Nephron progenitor cell (in vitro differentiated cells): ENCODE measurements around the gene CORO7.

ENCODE experiments used
- DNase-seq: peaks from one replicate; pipeline ENCODE4 v3.0.0; 2021
- H3K27ac Mint-ChIP-seq: 2 replicates; pipeline ENCODE4 v1.8.0; 2021; ENCODE audit warnings: mild to moderate bottlenecking, moderate library complexity, mixed read lengths
- H3K27me3 Mint-ChIP-seq: 2 replicates; pipeline ENCODE4 v1.8.0; 2021; ENCODE audit warnings: mild to moderate bottlenecking, low read depth, mixed read lengths; ENCODE audit not compliant: poor library complexity
- H3K36me3 Mint-ChIP-seq: 2 replicates; pipeline ENCODE4 v1.8.0; 2021; ENCODE audit warnings: low read depth, mixed read lengths
- H3K4me1 Mint-ChIP-seq: 2 replicates; pipeline ENCODE4 v1.8.0; 2021; ENCODE audit warnings: mixed read lengths
- H3K4me3 Mint-ChIP-seq: 2 replicates; pipeline ENCODE4 v1.8.0; 2021; ENCODE audit warnings: mild to moderate bottlenecking, moderate library complexity, mixed read lengths
- H3K9me3 Mint-ChIP-seq: 2 replicates; pipeline ENCODE4 v1.8.0; 2021; ENCODE audit warnings: mild to moderate bottlenecking, moderate library complexity, mixed read lengths
- CTCF ChIP-seq: fragments of 200-600 bp; sonication (generic); IDR thresholded peaks from 2 replicates; pipeline ENCODE4 v1.5.0; 2021; ENCODE audit warnings: antibody characterized with exemption

CORO7 gene

DNA sequence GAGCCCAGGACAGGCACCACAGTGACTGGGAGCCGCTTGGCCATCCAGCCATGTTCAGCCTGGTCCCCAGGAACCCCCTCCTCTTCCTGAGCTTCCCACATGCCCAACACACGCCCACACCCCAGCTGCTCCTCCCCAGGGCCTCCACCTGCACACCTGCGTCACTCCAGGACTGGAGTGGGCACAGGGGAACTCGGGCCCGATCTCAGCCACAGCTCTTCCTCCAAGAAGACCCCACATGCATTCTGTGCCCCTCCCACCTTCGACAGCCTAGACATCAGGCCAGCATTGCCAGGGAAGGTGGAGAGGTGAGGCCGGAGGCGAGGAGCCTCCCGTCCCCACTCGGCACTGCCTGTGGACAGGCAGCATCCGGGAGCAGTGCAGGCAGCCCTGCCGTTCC is 50.8 kb downstream of the CORO7 start:
- TF ChIP-seq CTCF: no peak
- H3K4me1 Mint-ChIP-seq: peaks cover 28% of the 10 kb centered on the region
- H3K27ac Mint-ChIP-seq: no peak overlapping the region
- no peaks in the 10 kb centered on the region for H3K9me3 Mint-ChIP-seq
- H3K4me3 Mint-ChIP-seq: no peak overlapping the region
- H3K27me3 Mint-ChIP-seq: no peaks in the 10 kb centered on the region
- H3K36me3 Mint-ChIP-seq: no peaks in the 10 kb centered on the region
- DNase-seq: no peak

- Mint-ChIP-seq H3K27ac (no peak overlapping the region), H3K4me1 (peaks cover 25% of the 10 kb centered on the region), H3K27me3 (no peaks in the 10 kb centered on the region), H3K36me3 (no peaks in the 10 kb centered on the region), H3K9me3 (no peaks in the 10 kb centered on the region), H3K4me3 (no peak overlapping the region)
- no peak for TF ChIP-seq CTCF
- no peak for DNase-seq
Observed at GRCh38 chr16:4365014-4365406, 51.4 kb downstream of the CORO7 start.

GRCh38 chr16:4364196-4365013 is 52.0 kb downstream of the CORO7 start:
- no peak for DNase-seq

DNA sequence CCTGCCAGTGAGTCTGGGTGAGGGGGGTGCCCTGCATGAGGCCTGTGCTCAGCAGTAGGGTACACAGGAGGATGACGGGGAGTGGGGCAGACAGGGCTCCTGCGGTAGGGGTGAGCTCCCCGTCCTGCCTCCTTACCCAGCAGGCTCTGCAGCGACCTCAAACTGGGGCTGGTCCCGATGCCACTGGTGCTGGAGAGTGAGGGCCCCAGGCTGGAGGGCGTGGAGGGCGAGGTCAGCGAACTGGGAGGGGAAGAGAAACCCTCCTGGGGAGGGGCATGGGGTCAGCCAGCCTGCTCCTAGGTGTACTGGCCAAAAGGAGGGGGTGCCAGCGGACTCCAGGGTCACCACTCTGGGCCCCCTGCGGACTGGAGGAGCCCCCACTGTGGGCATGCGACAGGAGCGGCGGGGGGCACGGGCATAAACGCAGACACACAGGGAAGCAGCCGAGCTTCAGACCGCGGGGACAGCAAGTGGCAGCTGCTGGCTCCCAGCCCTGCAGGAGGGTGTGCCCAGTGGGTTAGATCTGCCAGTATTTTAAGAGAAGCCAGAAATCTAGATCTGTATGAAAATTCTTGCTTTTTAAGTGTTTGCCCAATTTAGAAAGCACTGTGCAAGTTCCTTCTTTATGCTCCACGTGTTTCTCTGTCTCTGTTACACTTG is 53.8 kb downstream of the CORO7 start:
- Mint-ChIP-seq H3K4me1 (peaks cover 16% of the 10 kb centered on the region), H3K27ac (no peak overlapping the region), H3K9me3 (no peaks in the 10 kb centered on the region), H3K4me3 (no peak overlapping the region), H3K27me3 (peaks cover 5% of the 10 kb centered on the region), H3K36me3 (no peaks in the 10 kb centered on the region)
- TF ChIP-seq CTCF: no peak
- DNase-seq: no peak

More at GRCh38 chr16:4364196-4365013, 52.0 kb downstream of the CORO7 start:
- H3K36me3 Mint-ChIP-seq: no peaks in the 10 kb centered on the region
- H3K9me3 Mint-ChIP-seq: no peaks in the 10 kb centered on the region
- H3K27ac Mint-ChIP-seq: no peak overlapping the region
- peaks cover 20% of the 10 kb centered on the region for H3K4me1 Mint-ChIP-seq
- no peaks in the 10 kb centered on the region for H3K27me3 Mint-ChIP-seq
- no peak for TF ChIP-seq CTCF
- H3K4me3 Mint-ChIP-seq: no peak overlapping the region

DNA sequence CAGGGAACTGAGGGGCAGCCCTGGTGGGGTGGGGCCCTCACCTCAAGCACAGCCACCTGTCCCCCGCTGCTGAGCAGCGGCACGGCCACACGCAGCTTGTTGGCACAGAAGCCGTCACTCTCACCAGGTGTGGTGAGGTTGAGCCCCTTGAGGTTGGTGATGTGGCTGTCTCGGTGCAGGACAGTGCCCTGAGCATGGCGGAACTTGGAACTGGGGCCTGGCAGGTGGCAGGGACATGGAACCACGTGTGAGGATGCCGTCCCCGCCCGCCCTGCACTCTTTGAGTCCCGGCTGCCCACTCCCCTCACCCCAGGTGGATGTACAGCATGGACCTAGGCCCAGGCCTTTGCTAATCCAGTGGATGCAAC is 54.5 kb downstream of the CORO7 start:
- no peak for DNase-seq
- Mint-ChIP-seq H3K27me3 (peaks cover 5% of the 10 kb centered on the region), H3K36me3 (no peaks in the 10 kb centered on the region)

More for the DNA sequence above, 54.5 kb downstream of the CORO7 start:
- Mint-ChIP-seq H3K9me3 (no peaks in the 10 kb centered on the region), H3K4me3 (no peak overlapping the region), H3K4me1 (peaks cover 11% of the 10 kb centered on the region), H3K27ac (no peak overlapping the region)
- no peak for TF ChIP-seq CTCF
